Heart right ventricle (tissue), 16 donors: ENCODE results near the gene MAD1L1. TPM values are rescaled to one million over a fixed set of nuclear protein-coding genes. Genes with fewer than 3 reads are reported as not detected.

Experiments
- ATAC-seq, 8 donors: fragments of 200-7000 bp; cut with Tn5 transposase; one replicate each; pipeline ENCODE4 v1.9.1; 2020; ENCODE audit warnings: mild to moderate bottlenecking in 8 of 8, moderate library complexity in 8 of 8, moderate number of reproducible peaks in 1 of 8
- DNase-seq, 2 donors: peaks; one replicate each; pipeline ENCODE4 v3.0.0-alpha.2; 2020
- H3K27ac ChIP-seq, 10 donors: fragments of 200-600 bp; sonication (generic) in 2 of 10; one replicate each; pipeline versions ENCODE4 v1.5.0 to v1.8.0; 2020 to 2022; ENCODE audit warnings: mild to moderate bottlenecking in 3 of 10
- H3K27me3 ChIP-seq, 7 donors: fragments of 200-600 bp; one replicate each; pipeline ENCODE4 v1.8.0; 2021 to 2022; ENCODE audit warnings: mild to moderate bottlenecking in 2 of 7
- H3K36me3 ChIP-seq, 9 donors: fragments of 200-600 bp; sonication (generic) in 1 of 9; one replicate each; pipeline versions ENCODE4 v1.5.0 to v1.8.0; 2020 to 2022; ENCODE audit warnings: mild to moderate bottlenecking in 2 of 9
- H3K4me1 ChIP-seq, 9 donors: fragments of 200-600 bp; sonication (generic) in 1 of 9; one replicate each; pipeline versions ENCODE4 v1.5.0 to v1.8.0; 2020 to 2022; ENCODE audit warnings: mild to moderate bottlenecking in 4 of 9
- H3K4me3 ChIP-seq, 10 donors: fragments of 200-600 bp; sonication (generic) in 2 of 10; one replicate each; pipeline versions ENCODE4 v1.5.0 to v1.8.0; 2020 to 2022; ENCODE audit warnings: mild to moderate bottlenecking in 7 of 10, moderate library complexity in 2 of 10
- H3K9me3 ChIP-seq, 11 donors: fragments of 200-600 bp in 10 of 11; sonication (generic) in 2 of 11; one replicate each; pipeline versions ENCODE4 v1.5.0 to v1.8.0; 2013 to 2022; ENCODE audit warnings: mild to moderate bottlenecking in 2 of 11, control low read depth in 1 of 11, moderate library complexity in 1 of 11
- WGBS, 2 donors: extraction: QIAGEN DNeasy Blood & Tissue Kit; methylation state at CpG; one replicate each; pipeline ENCODE4 v1.1.7; 2013; ENCODE audit warnings: inconsistent platforms in 1 of 2; 5-methylcytosine and 5-hydroxymethylcytosine counted together
- intact Hi-C, 10 donors: fragments of 100-400 bp; cut with DNase I; formaldehyde crosslinking; loops; one replicate each; pipeline versions ENCODE4 v1.11.1 to v1.14.2; 2022
- polyA plus RNA-seq, 2 donors: library from polyadenylated mRNA; stranded (reverse); fragments of 200-250 nt; gene quantifications; one replicate each; pipeline ENCODE4 v1.2.3, GENCODE V29; 2013
- total RNA-seq, 10 donors: library from RNA; stranded (reverse); fragmentation: NEBNext Ultra II Directional in 3 of 10; extraction: Animal tissue kit (Norgen Biotek cat#: 25700) in 3 of 10; gene quantifications; one replicate each; pipeline versions ENCODE4 v1.2.1 to v1.2.4, GENCODE V29; 2021 to 2023
- TF ChIP-seq, protein P1 (sequence below), 9 donors: fragments of 200-600 bp; sonication (generic) in 2 of 9; IDR thresholded peaks; one replicate each; pipeline versions ENCODE4 v1.5.0 to v1.8.0; 2021 to 2022; ENCODE audit warnings: antibody characterized with exemption in 9 of 9, mild to moderate bottlenecking in 5 of 9, moderate library complexity in 1 of 9
- donor health status: Arrhythmogenic right ventricular cardiomyopathy.
- donor health status: ischemic (EF 13 %, LVEDD 7.1; RV severe dilation, severe dysfunction).
- donor health status: healthy with polysubstance abuse.
- donor health status: DM: no; HTN: yes; CAD: no.
- donor health status: DM: no; HTN: no; CAD: no.
- donor health status: ischemic (EF 25% LVEDD 6.9; RV normal size, moderate dysfunction).
- donor health status: ischemic (EF 25% LVEDD 5.7; RV mildly dilated, moderate dysfunction).
- donor health status: healthy.
- donor health status: DM: yes; HTN: yes; CAD: no.
- donor health status: Ischemic cardiomyopathy.
- donor health status: ischemic (EF 35%, LVEDD 5.7; RV mildly dilated, moderate dysfunction).
- donor health status: nonischemic (EF 11% LVEDD 7.7; RV severe dilation, severe dysfunction).
- donor health status: DM: yes; HTN: yes; CAD: no.
- donor health status: PGD.
- donor health status: ischemic (EF 29% LVEDD 5.4; RV normal size, mild dysfunction).
- donor health status: nonischemic (EF 23%, LVEDD 6.1; RV moderate dilation, normal function).

The MAD1L1 gene
- total and polyA plus RNA-seq, 12 donors = 13.8 to 46.8 (median 20.2) TPM

DNA sequence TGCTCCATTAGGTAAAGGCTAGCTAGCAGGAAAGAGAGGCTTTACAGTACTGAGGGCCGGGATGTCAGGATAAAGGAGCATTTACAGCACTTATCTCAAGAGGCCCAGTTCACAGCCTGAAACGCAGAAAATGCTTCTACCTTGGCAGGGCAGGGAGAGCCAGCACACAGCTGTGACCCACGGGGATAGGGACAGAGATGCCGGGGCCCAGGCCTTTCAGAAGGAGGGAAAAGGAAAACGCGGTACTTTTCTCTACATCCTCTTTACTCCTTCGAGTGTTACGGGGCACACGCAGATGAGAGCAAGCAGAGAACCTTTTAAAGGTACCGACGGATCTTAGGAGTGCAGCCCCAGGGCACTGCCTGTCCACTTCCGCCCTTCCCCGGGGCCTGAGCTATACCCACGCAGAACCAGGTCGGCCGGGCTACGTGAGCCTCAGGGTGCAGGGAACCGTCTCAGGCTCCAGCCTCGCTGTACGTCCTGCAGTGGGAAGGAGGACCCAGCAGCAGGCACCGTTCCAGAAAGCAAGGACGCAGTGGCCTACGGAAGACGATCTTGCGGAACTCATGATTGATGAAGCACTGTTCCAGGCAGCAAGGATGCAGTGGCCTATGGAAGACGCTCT, 330.4 kb downstream of the MAD1L1 start:
- Histone ChIP-seq H3K27ac (no peak overlapping the region), H3K4me3 (no peak overlapping the region), H3K27me3 (no peaks in the 10 kb centered on the region), H3K9me3 (no peaks in the 10 kb centered on the region), H3K4me1 (peaks cover 0 to 10% (median 7%) of the 10 kb centered on the region in 9 donors), H3K36me3 (peaks cover 0 to 9% (median 0%) of the 10 kb centered on the region in 9 donors)
- 89 to 90% methylated on average over 26 of the region's 26 CpGs for WGBS, 2 donors
- ATAC-seq (no peak), DNase-seq (no peak)
- intact Hi-C loops = no loop called here
- TF ChIP-seq, protein P1, sequence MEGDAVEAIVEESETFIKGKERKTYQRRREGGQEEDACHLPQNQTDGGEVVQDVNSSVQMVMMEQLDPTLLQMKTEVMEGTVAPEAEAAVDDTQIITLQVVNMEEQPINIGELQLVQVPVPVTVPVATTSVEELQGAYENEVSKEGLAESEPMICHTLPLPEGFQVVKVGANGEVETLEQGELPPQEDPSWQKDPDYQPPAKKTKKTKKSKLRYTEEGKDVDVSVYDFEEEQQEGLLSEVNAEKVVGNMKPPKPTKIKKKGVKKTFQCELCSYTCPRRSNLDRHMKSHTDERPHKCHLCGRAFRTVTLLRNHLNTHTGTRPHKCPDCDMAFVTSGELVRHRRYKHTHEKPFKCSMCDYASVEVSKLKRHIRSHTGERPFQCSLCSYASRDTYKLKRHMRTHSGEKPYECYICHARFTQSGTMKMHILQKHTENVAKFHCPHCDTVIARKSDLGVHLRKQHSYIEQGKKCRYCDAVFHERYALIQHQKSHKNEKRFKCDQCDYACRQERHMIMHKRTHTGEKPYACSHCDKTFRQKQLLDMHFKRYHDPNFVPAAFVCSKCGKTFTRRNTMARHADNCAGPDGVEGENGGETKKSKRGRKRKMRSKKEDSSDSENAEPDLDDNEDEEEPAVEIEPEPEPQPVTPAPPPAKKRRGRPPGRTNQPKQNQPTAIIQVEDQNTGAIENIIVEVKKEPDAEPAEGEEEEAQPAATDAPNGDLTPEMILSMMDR (IDR thresholded peaks at IDR 0.05) = no peak

DNA sequence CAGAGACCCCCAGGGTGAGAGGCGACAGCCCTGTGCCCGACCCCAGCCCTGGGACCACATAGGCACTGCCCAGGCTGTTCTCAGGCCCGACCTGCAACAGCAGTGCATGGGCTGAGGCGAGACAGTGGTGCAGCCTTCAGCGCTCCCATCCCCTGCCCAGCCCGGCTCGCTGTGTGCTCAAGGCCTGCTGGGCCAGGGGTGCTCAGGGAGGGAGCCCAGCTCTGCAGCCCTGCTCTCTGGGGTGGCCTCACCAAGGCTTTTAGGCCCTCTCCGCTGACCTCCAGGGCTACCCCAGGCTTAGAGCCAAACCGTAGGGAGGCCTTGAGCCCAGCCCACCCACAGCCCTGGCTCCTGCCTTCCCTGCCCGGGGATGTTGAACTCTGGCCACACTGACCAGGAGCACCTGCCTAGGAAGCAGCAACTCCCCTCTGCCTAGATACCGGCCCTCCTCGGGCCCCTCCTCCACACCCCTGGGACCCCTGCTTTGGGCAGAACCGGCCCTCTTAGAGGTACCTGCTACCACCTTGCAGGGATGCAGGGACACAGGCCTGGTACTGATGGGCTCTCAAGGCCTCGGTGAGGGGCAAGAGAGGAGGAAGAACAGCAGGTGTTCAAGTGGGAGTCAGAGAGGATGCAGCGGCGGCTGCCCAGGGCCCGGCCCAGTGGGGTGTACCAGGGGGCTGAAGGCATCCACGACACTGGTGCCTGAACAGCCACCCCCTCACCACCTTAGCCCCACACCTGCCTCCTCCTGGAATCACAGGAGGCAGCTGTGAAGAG, 331.1 kb downstream of the MAD1L1 start:
- TF ChIP-seq, protein P1 (IDR thresholded peaks at IDR 0.05) = no peak
- H3K4me3 ChIP-seq = no peak overlapping the region
- WGBS, 2 donors = 90 to 95% methylated on average over 18 of the region's 18 CpGs
- peaks cover 0 to 15% (median 0%) of the 10 kb centered on the region in 9 donors for H3K36me3 ChIP-seq
- H3K27me3 ChIP-seq = no peaks in the 10 kb centered on the region
- intact Hi-C loops = no loop called here
- no peak for DNase-seq
- H3K4me1 ChIP-seq = peaks cover 0 to 10% (median 7%) of the 10 kb centered on the region in 9 donors
- no peaks in the 10 kb centered on the region for H3K9me3 ChIP-seq
- H3K27ac ChIP-seq = no peak overlapping the region
- ATAC-seq = peak in 1 of 8 donors; percentile 12

DNA sequence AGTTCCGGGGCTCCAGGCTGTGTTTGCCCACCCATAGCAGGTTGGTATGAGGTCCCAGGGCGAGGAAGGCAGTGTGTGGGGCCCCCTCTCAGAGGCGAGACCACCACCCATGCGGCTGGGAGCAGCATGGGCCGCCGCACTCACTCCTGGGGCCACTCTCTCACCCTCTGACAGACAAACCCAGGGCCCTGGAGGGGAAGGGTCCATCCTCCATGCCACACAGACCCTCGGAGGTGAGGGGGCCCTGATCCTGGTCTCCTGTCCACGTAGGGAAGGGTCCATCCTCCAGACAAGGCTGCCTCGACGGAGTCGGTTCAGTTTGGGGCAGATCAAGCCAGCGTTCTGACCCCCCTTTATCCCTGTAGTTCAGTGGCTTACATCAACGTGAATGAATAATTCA, 331.9 kb downstream of the MAD1L1 start:
- H3K27me3 ChIP-seq = no peaks in the 10 kb centered on the region
- no peaks in the 10 kb centered on the region for H3K9me3 ChIP-seq
- no peak for ATAC-seq
- DNase-seq = peak in 1 of 2 donors; percentile 0
- H3K4me3 ChIP-seq = no peak overlapping the region
- peaks cover 0 to 12% (median 9%) of the 10 kb centered on the region in 9 donors for H3K4me1 ChIP-seq
- TF ChIP-seq, protein P1 (IDR thresholded peaks at IDR 0.05) = no peak
- WGBS, 2 donors = 96 to 97% methylated on average over 13 of the region's 13 CpGs
- intact Hi-C loops = no loop called here
- peaks cover 0 to 21% (median 0%) of the 10 kb centered on the region in 9 donors for H3K36me3 ChIP-seq
- no peak overlapping the region for H3K27ac ChIP-seq

DNA sequence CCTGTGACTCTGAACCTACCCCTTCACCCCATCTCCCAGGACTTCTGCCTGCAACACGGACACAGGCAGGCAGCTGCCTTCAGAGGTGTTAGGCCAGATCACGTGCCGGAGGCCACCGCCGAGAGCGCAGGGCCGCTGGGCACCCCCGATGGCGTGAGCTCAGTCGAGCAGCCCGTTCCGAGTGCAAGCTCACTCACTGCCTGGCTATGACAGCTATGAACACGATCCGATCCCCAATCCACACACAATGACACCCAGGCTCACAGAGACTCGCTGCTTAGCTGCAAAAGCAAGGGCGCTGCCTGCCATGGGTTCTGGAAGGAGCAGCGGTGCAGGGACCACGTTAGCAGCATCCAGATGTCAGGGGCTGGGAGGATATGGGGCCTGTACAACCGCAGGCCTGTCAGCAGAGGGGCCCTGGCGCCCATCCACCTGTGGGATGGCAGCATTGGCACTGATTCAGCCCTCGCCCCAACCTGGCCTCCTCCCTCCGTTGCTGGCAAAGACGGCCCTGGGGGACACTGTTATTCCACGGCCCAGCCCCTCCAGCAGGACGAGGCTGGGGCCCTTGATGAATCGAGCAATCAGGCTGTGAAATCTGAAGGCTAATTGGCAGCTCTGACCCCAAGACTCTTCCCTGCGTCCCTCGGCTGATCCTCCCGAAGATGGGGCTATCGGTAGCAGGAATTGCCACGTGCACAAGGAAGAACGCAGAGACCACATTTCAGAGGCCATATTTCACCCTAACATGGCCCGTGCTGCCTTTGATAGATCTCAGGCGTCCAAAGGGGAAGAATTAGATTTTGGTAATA, 332.6 kb downstream of the MAD1L1 start:
- Histone ChIP-seq H3K4me1 (peaks cover 0 to 19% (median 15%) of the 10 kb centered on the region in 9 donors), H3K27ac (no peak overlapping the region), H3K9me3 (no peaks in the 10 kb centered on the region), H3K36me3 (peaks cover 0 to 28% (median 0%) of the 10 kb centered on the region in 9 donors), H3K27me3 (no peaks in the 10 kb centered on the region), H3K4me3 (no peak overlapping the region)
- intact Hi-C loops = no loop called here
- DNase-seq (peak in 1 of 2 donors; percentile 11), ATAC-seq (no peak)
- TF ChIP-seq, protein P1 (IDR thresholded peaks at IDR 0.05) = no peak
- 91 to 93% methylated on average over 34 of the region's 34 CpGs for WGBS, 2 donors
